Activated CD4-positive, alpha-beta memory T cell treated with anti-CD3 and anti-CD28 coated beads, Interleukin-2, amount 10 ng/mL, durations not matched to agents 7 days and 5 days (primary cell): ENCODE results near the gene CSRNP2. TPM values are rescaled to one million over a fixed set of nuclear protein-coding genes. Genes with fewer than 3 reads are reported as not detected.

Experiments
- CTCF ChIA-PET: fragments of 350-600 bp; sonication (Branson Sonifier 250); formaldehyde crosslinking; loops from one replicate; lab custom pipeline; 2021; ENCODE audit warnings: antibody characterized with exemption, inconsistent platforms; lab: Charles Lee
- POLR2A ChIA-PET: fragments of 350-600 bp; sonication (Branson Sonifier 250); formaldehyde crosslinking; loops from one replicate; lab custom pipeline; 2021; ENCODE audit warnings: antibody characterized with exemption; lab: Charles Lee
- DNase-seq: peaks from one replicate; pipeline ENCODE4 v3.0.0-alpha.2; 2020
- H3K27ac Mint-ChIP-seq: one replicate; pipeline ENCODE4 v1.8.0; 2021; ENCODE audit warnings: mild to moderate bottlenecking, mixed read lengths
- H3K27me3 Mint-ChIP-seq: one replicate; pipeline ENCODE4 v1.8.0; 2021; ENCODE audit warnings: mixed read lengths
- H3K36me3 Mint-ChIP-seq: one replicate; pipeline ENCODE4 v1.8.0; 2021; ENCODE audit warnings: low read depth, mixed read lengths
- H3K4me1 Mint-ChIP-seq: one replicate; pipeline ENCODE4 v1.8.0; 2021; ENCODE audit warnings: mixed read lengths
- H3K4me3 Mint-ChIP-seq: one replicate; pipeline ENCODE4 v1.8.0; 2021; ENCODE audit warnings: mild to moderate bottlenecking, mixed read lengths
- H3K9me3 Mint-ChIP-seq: one replicate; pipeline ENCODE4 v1.8.0; 2021; ENCODE audit warnings: mixed read lengths
- total RNA-seq, 2 experiments: library from RNA; stranded (reverse); gene quantifications; one replicate each; pipeline ENCODE4 v1.2.3, GENCODE V29; 2021

CSRNP2 gene
- total RNA-seq, 2 experiments from 2014 or later, result 14.7 to 16.3 TPM

DNA sequence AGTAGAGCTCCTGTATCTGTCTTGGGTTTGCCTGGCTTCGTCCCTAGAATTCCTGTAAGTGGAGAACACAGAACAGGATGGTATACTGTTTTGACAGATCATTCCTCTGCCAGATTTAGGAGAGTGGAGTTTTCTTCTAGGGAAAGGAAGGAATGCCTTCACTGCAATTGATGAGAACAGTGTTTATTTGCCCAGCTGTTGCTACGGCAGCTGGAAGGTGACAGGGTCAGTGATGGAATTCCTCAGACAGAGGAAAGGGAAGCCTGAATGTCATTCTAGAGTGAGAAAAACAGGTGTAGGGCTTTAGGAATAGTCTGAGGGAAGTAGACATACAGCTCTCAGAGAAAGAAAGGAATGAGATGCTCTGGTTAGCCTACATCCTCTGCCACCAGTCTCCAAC lies 11.7 kb downstream of the CSRNP2 start:
- no peak overlapping the region for H3K27ac Mint-ChIP-seq

GRCh38 chr12:51070004-51070403 lies 13.4 kb downstream of the CSRNP2 start:
- H3K9me3 Mint-ChIP-seq, result no peaks in the 10 kb centered on the region
- no peak overlapping the region for H3K27ac Mint-ChIP-seq
- H3K27me3 Mint-ChIP-seq, result no peaks in the 10 kb centered on the region
- H3K4me3 Mint-ChIP-seq, result no peak overlapping the region
- CTCF ChIA-PET, result interaction anchor here (1.2 kb wide), 1 partner anchor 148 kb away, joined by 3 read pairs; no protein-coding TSS in a partner anchor
- DNase-seq, result no peak
- POLR2A ChIA-PET, result interaction anchor here (0.6 to 1.3 kb wide), 3 partner anchors 11 to 286 kb away, joined by 3 to 5 read pairs (median 4); partner anchors contain the start of gene CSRNP2
- peaks cover 1% of the 10 kb centered on the region for H3K4me1 Mint-ChIP-seq
- H3K36me3 Mint-ChIP-seq, result peaks cover 32% of the 10 kb centered on the region

More for the DNA sequence above, 11.7 kb downstream of the CSRNP2 start:
- H3K4me3 Mint-ChIP-seq, result no peak overlapping the region
- DNase-seq, result no peak
- peaks cover 26% of the 10 kb centered on the region for H3K36me3 Mint-ChIP-seq
- CTCF ChIA-PET, result no interaction called here
- POLR2A ChIA-PET, result interaction anchor here (1.0 kb wide), 1 partner anchor 11 kb away, joined by 3 read pairs; the partner anchor contains the start of gene CSRNP2
- H3K4me1 Mint-ChIP-seq, result peaks cover 9% of the 10 kb centered on the region
- no peaks in the 10 kb centered on the region for H3K27me3 Mint-ChIP-seq
- no peaks in the 10 kb centered on the region for H3K9me3 Mint-ChIP-seq

DNA sequence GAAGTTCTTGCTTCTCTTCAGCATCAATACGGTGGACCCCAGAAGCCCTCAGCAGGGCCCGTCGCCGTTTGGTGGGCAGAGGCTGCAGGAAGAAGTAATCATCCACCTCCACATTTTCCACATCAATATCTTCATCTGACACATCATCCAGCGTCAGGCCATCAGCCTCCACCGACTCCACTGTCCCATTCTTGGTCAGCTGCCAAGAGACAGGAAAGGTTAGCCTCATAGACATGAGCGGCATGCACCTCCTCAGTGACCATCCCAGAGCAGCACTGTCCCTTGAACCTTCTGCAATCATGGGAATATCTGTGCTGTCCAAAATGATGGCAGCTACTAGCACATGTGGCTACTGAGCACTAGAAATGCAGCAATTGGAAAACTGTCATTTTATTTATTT lies 15.6 kb downstream of the CSRNP2 start:
- Mint-ChIP-seq H3K4me3 (no peak overlapping the region), H3K4me1 (no peaks in the 10 kb centered on the region), H3K27ac (no peak overlapping the region), H3K27me3 (no peaks in the 10 kb centered on the region), H3K36me3 (peaks cover 35% of the 10 kb centered on the region), H3K9me3 (no peaks in the 10 kb centered on the region)
- DNase-seq, result no peak
- CTCF ChIA-PET, result no interaction called here
- POLR2A ChIA-PET, result no interaction called here

DNA sequence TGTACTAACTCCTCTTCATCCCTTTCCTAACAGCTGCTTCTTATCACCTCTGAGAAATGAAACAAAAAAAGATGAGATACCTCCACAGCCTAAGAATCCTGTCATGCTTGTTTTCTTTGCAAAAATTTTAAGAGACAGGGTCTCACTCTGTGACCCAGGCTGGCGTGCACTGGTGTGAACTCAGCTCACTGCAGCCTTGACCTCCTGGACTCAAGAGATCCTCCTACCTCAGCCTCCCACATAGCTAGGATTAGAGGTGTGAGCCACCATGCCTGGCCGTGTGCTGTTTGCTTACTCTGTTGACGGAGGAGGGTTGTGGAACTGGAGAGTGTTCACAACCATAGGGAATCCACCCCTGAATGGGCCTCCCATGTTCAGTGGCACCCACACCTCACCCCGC lies 16.2 kb downstream of the CSRNP2 start:
- H3K9me3 Mint-ChIP-seq, result no peaks in the 10 kb centered on the region
- POLR2A ChIA-PET, result interaction anchor here (1.3 kb wide), 1 partner anchor 17 kb away, joined by 4 read pairs; the partner anchor contains the start of gene CSRNP2
- H3K4me1 Mint-ChIP-seq, result no peaks in the 10 kb centered on the region
- H3K4me3 Mint-ChIP-seq, result no peak overlapping the region
- CTCF ChIA-PET, result no interaction called here
- DNase-seq, result no peak
- H3K36me3 Mint-ChIP-seq, result peaks cover 40% of the 10 kb centered on the region
- H3K27me3 Mint-ChIP-seq, result no peaks in the 10 kb centered on the region
- no peak overlapping the region for H3K27ac Mint-ChIP-seq

DNA sequence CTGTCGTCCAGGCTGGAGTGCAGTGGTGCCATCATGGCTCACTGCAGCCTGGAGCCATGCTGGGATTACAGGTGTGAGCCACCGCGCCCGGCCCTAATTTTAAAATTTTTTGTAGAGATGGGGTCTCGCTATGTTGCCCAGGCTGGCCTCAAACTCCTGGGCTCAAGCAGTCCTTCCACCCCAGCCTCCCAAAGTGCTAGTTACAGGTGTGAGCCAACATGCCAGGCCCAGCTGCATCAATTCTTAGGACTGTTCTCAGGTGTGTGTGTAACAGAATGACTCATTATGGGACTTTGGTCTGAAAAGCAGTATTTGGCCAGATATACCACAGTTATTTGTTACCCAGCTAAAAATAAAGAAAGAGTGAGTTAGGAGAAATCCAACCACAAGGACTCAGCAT lies 17.9 kb downstream of the CSRNP2 start:
- Mint-ChIP-seq H3K9me3 (no peaks in the 10 kb centered on the region), H3K27ac (no peak overlapping the region), H3K4me1 (no peaks in the 10 kb centered on the region), H3K36me3 (peaks cover 43% of the 10 kb centered on the region), H3K4me3 (no peak overlapping the region), H3K27me3 (no peaks in the 10 kb centered on the region)
- DNase-seq, result no peak
- ChIA-PET CTCF (interaction anchor here (1.2 kb wide), 1 partner anchor 11 kb away, joined by 3 read pairs; no protein-coding TSS in a partner anchor), POLR2A (interaction anchor here (1.1 kb wide), 1 partner anchor 17 kb away, joined by 3 read pairs; the partner anchor contains the start of gene LETMD1)

DNA sequence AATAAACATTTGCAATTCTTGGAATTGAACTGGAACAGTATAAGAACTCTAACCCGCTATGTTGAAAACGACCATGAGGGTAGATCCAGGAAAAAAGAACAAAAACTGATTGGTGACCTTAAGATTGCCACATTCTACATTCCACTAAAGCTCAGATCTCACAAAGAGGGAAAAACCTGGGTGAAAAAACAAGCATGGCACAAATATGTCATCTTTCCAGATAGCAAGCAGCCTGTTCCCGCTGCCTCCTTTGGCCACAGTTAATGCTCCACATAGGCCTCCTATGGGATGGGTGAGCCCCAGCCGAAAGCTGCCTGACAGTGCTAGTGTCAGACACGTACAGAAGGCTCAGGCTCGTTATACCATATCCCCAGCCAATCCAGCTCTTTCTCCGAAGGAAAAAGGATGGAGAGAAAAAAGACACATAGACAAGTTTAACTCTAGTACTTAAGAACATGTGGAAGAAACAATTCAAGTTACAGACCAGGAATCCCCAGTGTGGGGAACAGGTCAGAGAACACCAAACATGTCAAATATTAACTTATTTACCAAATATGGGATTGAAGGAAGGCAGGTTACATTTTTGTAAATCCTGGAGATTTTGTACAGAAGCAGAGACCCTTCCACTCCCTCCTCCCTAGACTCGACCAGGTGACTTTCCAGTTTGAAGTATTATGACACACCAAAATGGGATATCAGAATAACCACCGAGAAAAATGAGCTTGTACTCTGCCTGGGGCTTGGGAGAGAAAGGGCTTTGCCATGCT lies 20.6 kb downstream of the CSRNP2 start:
- Mint-ChIP-seq H3K27ac (no peak overlapping the region), H3K4me3 (no peak overlapping the region), H3K36me3 (peaks cover 60% of the 10 kb centered on the region), H3K27me3 (no peaks in the 10 kb centered on the region), H3K4me1 (no peaks in the 10 kb centered on the region), H3K9me3 (no peaks in the 10 kb centered on the region)
- DNase-seq, result no peak
- ChIA-PET POLR2A (interaction anchor here (1.0 kb wide), 1 partner anchor 13 kb away, joined by 4 read pairs; no protein-coding TSS in a partner anchor), CTCF (interaction anchor here (1.2 kb wide), 1 partner anchor 14 kb away, joined by 3 read pairs; no protein-coding TSS in a partner anchor)

DNA sequence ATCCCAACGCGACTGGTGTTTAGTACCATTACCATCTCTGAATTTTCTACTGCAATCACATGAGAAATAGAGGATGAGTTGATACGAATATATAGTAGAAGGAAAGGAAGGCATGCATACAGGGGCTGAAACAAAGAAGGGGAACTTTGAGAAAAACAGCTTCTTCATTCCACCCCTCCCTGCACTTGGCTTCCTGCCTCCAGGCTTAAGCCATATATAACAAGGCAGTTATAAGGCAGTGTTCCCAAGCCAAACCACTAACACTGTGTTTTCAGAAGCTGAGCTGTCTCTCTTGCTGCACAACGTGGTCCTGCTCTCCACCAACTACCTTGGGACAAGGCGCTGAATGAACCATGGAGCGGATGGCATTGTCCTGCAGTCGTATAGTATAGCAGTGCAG lies 24.3 kb downstream of the CSRNP2 start:
- Mint-ChIP-seq H3K9me3 (no peaks in the 10 kb centered on the region), H3K4me1 (no peaks in the 10 kb centered on the region), H3K36me3 (peaks cover 59% of the 10 kb centered on the region), H3K27ac (no peak overlapping the region), H3K27me3 (no peaks in the 10 kb centered on the region), H3K4me3 (no peak overlapping the region)
- POLR2A ChIA-PET, result interaction anchor here (0.8 kb wide), 1 partner anchor 10 kb away, joined by 3 read pairs; no protein-coding TSS in a partner anchor
- CTCF ChIA-PET, result no interaction called here
- no peak for DNase-seq

DNA sequence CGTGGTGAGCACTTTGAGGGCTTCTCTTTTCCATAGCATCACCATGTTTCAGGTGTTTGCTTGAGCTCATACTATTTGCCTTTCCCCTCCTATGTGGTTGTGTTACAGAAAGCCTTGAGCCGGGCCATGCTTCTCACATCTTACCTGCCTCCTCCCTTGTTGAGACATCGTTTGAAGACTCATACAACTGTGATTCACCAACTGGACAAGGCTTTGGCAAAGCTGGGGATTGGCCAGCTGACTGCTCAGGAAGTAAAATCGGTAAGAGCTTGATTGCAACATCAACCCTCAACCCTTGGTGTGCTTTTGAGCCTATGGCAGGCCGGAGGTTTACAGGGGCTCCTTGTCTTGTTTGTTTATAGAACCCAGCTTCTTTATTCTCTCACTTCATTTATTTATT lies 27.2 kb downstream of the CSRNP2 start:
- ChIA-PET CTCF (no interaction called here), POLR2A (no interaction called here)
- Mint-ChIP-seq H3K27me3 (no peaks in the 10 kb centered on the region), H3K4me1 (peaks cover 10% of the 10 kb centered on the region), H3K36me3 (peaks cover 64% of the 10 kb centered on the region), H3K4me3 (no peak overlapping the region), H3K9me3 (no peaks in the 10 kb centered on the region), H3K27ac (no peak overlapping the region)
- no peak for DNase-seq

GRCh38 chr12:51055060-51055459 lies 28.3 kb downstream of the CSRNP2 start:
- Mint-ChIP-seq H3K4me3 (no peak overlapping the region), H3K36me3 (peaks cover 58% of the 10 kb centered on the region), H3K9me3 (no peaks in the 10 kb centered on the region), H3K27me3 (no peaks in the 10 kb centered on the region), H3K4me1 (peaks cover 13% of the 10 kb centered on the region), H3K27ac (no peak overlapping the region)
- DNase-seq, result no peak
- CTCF ChIA-PET, result no interaction called here
- POLR2A ChIA-PET, result no interaction called here

- Mint-ChIP-seq H3K27ac (peak overlapping the region; percentile 11), H3K4me3 (peak overlapping the region; percentile 8)
- CTCF ChIA-PET, result interaction anchor here (0.6 to 2.0 kb wide), 5 partner anchors 170 to 841 kb away, joined by 3 to 5 read pairs (median 3); no protein-coding TSS in a partner anchor
Measured at GRCh38 chr12:51051787-51052186, 31.6 kb downstream of the CSRNP2 start.

DNA sequence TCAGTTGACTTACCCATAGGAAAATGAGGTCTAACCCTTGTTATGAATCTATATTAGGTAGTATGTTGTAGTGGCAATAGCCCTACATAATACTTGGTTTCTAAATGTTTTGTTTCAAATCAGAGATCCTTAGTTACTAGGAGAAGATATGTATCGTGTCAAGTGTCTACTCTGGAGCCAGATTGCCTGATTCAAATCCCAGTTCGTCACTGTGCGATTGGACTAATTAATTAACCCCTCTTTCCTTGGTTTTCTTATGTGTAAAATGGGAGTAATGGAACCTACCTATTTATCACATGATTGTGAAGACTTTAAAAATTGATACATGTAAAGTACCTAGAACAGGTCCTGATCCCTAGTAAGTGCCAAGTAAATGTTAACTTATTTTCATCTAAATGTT lies 33.9 kb downstream of the CSRNP2 start:
- no peak for DNase-seq
- H3K4me1 Mint-ChIP-seq, result peaks cover 35% of the 10 kb centered on the region
- peak overlapping the region; percentile 92 for H3K27ac Mint-ChIP-seq
- peaks cover 36% of the 10 kb centered on the region for H3K36me3 Mint-ChIP-seq
- POLR2A ChIA-PET, result interaction anchor here (0.7 to 3.0 kb wide), 18 partner anchors 16 to 292 kb away, joined by 3 to 38 read pairs (median 6); partner anchors contain the start of genes ATF1, CSRNP2, DAZAP2 and POU6F1
- no peaks in the 10 kb centered on the region for H3K27me3 Mint-ChIP-seq
- H3K4me3 Mint-ChIP-seq, result peak overlapping the region; percentile 94
- H3K9me3 Mint-ChIP-seq, result no peaks in the 10 kb centered on the region
- CTCF ChIA-PET, result interaction anchor here (0.6 to 3.5 kb wide), 3 partner anchors 14 to 203 kb away, joined by 3 to 18 read pairs (median 4); partner anchors contain the start of gene SLC11A2

More at GRCh38 chr12:51051787-51052186, 31.6 kb downstream of the CSRNP2 start:
- POLR2A ChIA-PET, result interaction anchor here (1.6 to 1.7 kb wide), 2 partner anchors 187 to 267 kb away, joined by 3 to 5 read pairs; partner anchors contain the start of gene DAZAP2
- DNase-seq, result no peak
- no peaks in the 10 kb centered on the region for H3K27me3 Mint-ChIP-seq
- H3K4me1 Mint-ChIP-seq, result peaks cover 32% of the 10 kb centered on the region
- H3K9me3 Mint-ChIP-seq, result no peaks in the 10 kb centered on the region
- H3K36me3 Mint-ChIP-seq, result peaks cover 44% of the 10 kb centered on the region

DNA sequence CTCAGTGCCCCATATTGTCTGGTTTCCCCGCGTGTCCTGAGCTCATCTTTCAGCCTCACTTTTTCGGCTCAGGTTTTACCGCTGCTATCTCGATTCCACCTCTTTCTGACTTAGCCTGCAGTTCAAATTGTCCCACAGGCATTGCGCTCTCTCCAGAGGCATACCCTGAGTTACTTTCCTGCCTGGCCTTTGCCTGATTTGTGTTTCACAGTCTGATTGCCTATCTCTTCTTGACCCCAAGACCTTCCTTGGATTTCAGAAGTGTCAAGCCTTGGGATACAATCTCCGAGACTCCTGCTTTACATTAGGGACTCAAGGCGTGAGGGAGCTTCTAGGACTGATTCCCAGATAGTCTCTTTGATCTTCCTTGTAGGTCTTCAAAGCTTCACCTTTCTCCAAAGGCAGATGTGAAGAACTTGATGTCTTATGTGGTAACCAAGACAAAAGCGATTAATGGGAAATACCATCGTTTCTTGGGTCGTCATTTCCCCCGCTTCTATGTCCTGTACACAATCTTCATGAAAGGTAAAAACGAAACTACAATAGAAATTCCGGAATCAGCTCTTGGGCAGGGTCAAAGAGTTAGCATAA lies 34.6 kb downstream of the CSRNP2 start:
- Mint-ChIP-seq H3K4me1 (peaks cover 35% of the 10 kb centered on the region), H3K27ac (peak overlapping the region; percentile 92), H3K4me3 (peak overlapping the region; percentile 94), H3K9me3 (no peaks in the 10 kb centered on the region), H3K27me3 (no peaks in the 10 kb centered on the region), H3K36me3 (peaks cover 28% of the 10 kb centered on the region)
- ChIA-PET CTCF (interaction anchor here (0.5 to 3.5 kb wide), 8 partner anchors 15 to 332 kb away, joined by 3 to 18 read pairs (median 4); partner anchors contain the start of genes POU6F1 and SLC11A2), POLR2A (interaction anchor here (1.0 to 3.0 kb wide), 29 partner anchors 10 to 1106 kb away, joined by 3 to 38 read pairs (median 4); partner anchors contain the start of genes ATF1, CSRNP2, DAZAP2 and POU6F1)
- peak; percentile 25 for DNase-seq
